Gastrocnemius medialis (tissue), 4 donors: ENCODE results near the gene PIK3CG.
"Not testable (repeated sequence)": the region's sequence is repeated elsewhere in the genome, so short reads cannot be mapped to it uniquely, and the experiment has no call there.

ENCODE experiments used
- POLR2A ChIP-seq, 2 donors: fragments of 450-650 bp; IDR thresholded peaks; one replicate each; pipeline ENCODE4 v1.6.1; 2017; ENCODE audit warnings: antibody characterized with exemption in 2 of 2, mild to moderate bottlenecking in 2 of 2, moderate library complexity in 2 of 2
- TF ChIP-seq, protein P1 (sequence below), 5 experiments: fragments of 450-650 bp in 3 of 5; fragments of 200-600 bp in 2 of 5; sonication (generic) in 2 of 5; IDR thresholded peaks in 4 of 5; conservative IDR thresholded peaks in 1 of 5; 1 replicate in 4 of 5; 2 replicates in 1 of 5; pipeline ENCODE4 v1.5.1; 2016 to 2019; ENCODE audit warnings: antibody characterized with exemption in 5 of 5, mild to moderate bottlenecking in 3 of 5, moderate library complexity in 3 of 5

DNA sequence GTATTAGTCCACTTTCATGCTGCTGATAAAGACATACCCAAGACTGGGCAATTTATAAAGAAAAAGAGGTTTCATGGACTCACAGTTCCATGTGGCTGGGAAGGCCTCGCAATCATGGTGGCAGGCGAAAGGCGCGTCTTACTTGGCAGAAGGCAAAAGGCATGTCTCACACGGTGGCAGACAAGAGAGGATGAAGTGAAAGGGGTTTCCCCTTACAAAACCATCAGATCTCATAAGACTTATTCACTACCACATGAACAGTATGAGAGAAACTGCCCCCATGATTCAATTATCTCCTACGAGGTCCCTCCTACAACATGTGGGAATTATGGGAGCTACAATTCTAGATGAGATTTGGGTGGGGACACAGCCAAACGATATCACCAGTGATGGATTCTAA lies 13.4 kb upstream of the PIK3CG start:
- TF ChIP-seq, protein P1, sequence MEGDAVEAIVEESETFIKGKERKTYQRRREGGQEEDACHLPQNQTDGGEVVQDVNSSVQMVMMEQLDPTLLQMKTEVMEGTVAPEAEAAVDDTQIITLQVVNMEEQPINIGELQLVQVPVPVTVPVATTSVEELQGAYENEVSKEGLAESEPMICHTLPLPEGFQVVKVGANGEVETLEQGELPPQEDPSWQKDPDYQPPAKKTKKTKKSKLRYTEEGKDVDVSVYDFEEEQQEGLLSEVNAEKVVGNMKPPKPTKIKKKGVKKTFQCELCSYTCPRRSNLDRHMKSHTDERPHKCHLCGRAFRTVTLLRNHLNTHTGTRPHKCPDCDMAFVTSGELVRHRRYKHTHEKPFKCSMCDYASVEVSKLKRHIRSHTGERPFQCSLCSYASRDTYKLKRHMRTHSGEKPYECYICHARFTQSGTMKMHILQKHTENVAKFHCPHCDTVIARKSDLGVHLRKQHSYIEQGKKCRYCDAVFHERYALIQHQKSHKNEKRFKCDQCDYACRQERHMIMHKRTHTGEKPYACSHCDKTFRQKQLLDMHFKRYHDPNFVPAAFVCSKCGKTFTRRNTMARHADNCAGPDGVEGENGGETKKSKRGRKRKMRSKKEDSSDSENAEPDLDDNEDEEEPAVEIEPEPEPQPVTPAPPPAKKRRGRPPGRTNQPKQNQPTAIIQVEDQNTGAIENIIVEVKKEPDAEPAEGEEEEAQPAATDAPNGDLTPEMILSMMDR (IDR thresholded peaks at IDR 0.05 in 4 of 5, conservative IDR thresholded peaks at IDR 0.05 in 1 of 5) = not testable (repeated sequence)
- TF ChIP-seq POLR2A (IDR thresholded peaks at IDR 0.05) = not testable (repeated sequence)
